ENCODE results near the gene RHOBTB1. TPM values are rescaled to one million over a fixed set of nuclear protein-coding genes. Genes with fewer than 3 reads are reported as not detected.

RHOBTB1 gene
- total and polyA plus RNA-seq, 4 donors: 2.7 to 11.8 (median 4.9) TPM

GRCh38 chr10:60910543-60910942 lies 33.4 kb downstream of the RHOBTB1 start:
- no peaks in the 10 kb centered on the region for H3K27me3 ChIP-seq (ENCODE audit: control insufficient read depth in 4 of 4, insufficient read depth in 4 of 4, low read length in 3 of 4)
- TF ChIP-seq, protein P1, sequence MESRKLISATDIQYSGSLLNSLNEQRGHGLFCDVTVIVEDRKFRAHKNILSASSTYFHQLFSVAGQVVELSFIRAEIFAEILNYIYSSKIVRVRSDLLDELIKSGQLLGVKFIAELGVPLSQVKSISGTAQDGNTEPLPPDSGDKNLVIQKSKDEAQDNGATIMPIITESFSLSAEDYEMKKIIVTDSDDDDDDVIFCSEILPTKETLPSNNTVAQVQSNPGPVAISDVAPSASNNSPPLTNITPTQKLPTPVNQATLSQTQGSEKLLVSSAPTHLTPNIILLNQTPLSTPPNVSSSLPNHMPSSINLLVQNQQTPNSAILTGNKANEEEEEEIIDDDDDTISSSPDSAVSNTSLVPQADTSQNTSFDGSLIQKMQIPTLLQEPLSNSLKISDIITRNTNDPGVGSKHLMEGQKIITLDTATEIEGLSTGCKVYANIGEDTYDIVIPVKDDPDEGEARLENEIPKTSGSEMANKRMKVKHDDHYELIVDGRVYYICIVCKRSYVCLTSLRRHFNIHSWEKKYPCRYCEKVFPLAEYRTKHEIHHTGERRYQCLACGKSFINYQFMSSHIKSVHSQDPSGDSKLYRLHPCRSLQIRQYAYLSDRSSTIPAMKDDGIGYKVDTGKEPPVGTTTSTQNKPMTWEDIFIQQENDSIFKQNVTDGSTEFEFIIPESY (IDR thresholded peaks at IDR 0.05): no peak
- peak; percentile 27 for TF ChIP-seq NR2F2 (IDR thresholded peaks at IDR 0.05)
- no peak overlapping the region for H3K9ac ChIP-seq (ENCODE audit: low read depth in 1 of 2, low read length in 2 of 2)
- no peaks in the 10 kb centered on the region for H3K36me3 ChIP-seq (ENCODE audit: control insufficient read depth in 4 of 4, insufficient read depth in 3 of 4, low read depth in 1 of 4, low read length in 3 of 4)
- no peaks in the 10 kb centered on the region for H3K9me3 ChIP-seq (ENCODE audit: control insufficient read depth in 4 of 4, low read length in 3 of 4)
- DNase-seq (ENCODE audit: low spot score): no peak
- no peaks in the 10 kb centered on the region for H3K4me1 ChIP-seq (ENCODE audit: control insufficient read depth in 4 of 4, insufficient read depth in 4 of 4, low read length in 3 of 4)
- 56% methylated on average over 5 of the region's 5 CpGs for WGBS
- no peak overlapping the region for H3K27ac ChIP-seq (ENCODE audit: low read depth in 1 of 2, low read length in 2 of 2)
- H3K4me3 ChIP-seq (ENCODE audit: low read depth in 1 of 3, low read length in 3 of 3): no peak overlapping the region

DNA sequence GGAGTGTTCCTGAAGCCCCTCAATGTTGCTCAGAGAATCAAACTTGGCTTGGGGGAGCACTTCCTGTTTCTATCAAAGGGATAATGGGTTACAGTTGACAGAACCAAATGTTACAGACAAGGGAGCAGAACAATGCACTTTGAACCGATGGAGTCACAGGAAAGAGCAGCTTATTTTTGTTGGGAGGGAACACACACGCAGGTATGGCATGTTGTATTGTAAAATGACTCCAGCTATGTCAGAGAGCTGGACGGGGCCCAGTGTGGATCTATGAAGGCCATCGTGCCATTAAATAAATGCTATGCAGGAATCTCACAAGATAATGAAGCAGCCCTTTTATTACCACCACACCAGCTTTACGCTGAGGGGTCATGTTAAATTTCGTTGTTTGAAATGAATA lies 35.1 kb downstream of the RHOBTB1 start:
- H3K36me3 ChIP-seq (ENCODE audit: control insufficient read depth in 4 of 4, insufficient read depth in 3 of 4, low read depth in 1 of 4, low read length in 3 of 4): no peaks in the 10 kb centered on the region
- TF ChIP-seq JUND (IDR thresholded peaks at IDR 0.05) (no peak), MAX (IDR thresholded peaks at IDR 0.05) (no peak), CTCF (IDR thresholded peaks at IDR 0.05; ENCODE audit: low read depth, low read length, missing input control) (no peak), NR2F2 (IDR thresholded peaks at IDR 0.05) (no peak), YY1 (IDR thresholded peaks at IDR 0.05) (no peak), SP1 (IDR thresholded peaks at IDR 0.05) (no peak), HNF4G (IDR thresholded peaks at IDR 0.05) (no peak), GABPA (IDR thresholded peaks at IDR 0.05 in 1 of 2, conservative IDR thresholded peaks at IDR 0.05 in 1 of 2) (no peak), REST (IDR thresholded peaks at IDR 0.05) (no peak), RAD21 (IDR thresholded peaks at IDR 0.05) (no peak), FOXA1 (IDR thresholded peaks at IDR 0.05) (no peak), ATF3 (IDR thresholded peaks at IDR 0.05) (no peak)
- TF ChIP-seq, protein P1 (IDR thresholded peaks at IDR 0.05): no peak
- H3K4me1 ChIP-seq (ENCODE audit: control insufficient read depth in 4 of 4, insufficient read depth in 4 of 4, low read length in 3 of 4): no peaks in the 10 kb centered on the region
- DNase-seq (ENCODE audit: low spot score): no peak
- no peaks in the 10 kb centered on the region for H3K27me3 ChIP-seq (ENCODE audit: control insufficient read depth in 4 of 4, insufficient read depth in 4 of 4, low read length in 3 of 4)
- H3K27ac ChIP-seq (ENCODE audit: low read depth in 1 of 2, low read length in 2 of 2): no peak overlapping the region
- WGBS: 78% methylated on average over 6 of the region's 6 CpGs
- no peak overlapping the region for H3K9ac ChIP-seq (ENCODE audit: low read depth in 1 of 2, low read length in 2 of 2)
- H3K9me3 ChIP-seq (ENCODE audit: control insufficient read depth in 4 of 4, low read length in 3 of 4): no peaks in the 10 kb centered on the region
- H3K4me3 ChIP-seq (ENCODE audit: low read depth in 1 of 3, low read length in 3 of 3): no peak overlapping the region

Measured in liver (tissue), 9 donors.